Osteocyte (in vitro differentiated cells): ENCODE data around the gene CNNM1. TPM values are rescaled to one million over a fixed set of nuclear protein-coding genes. Genes with fewer than 3 reads are reported as not detected.
A peak's percentile ranks its signal among the peaks of the same experiment; 100 is the strongest.

Experiments
- DNase-seq: peaks from one replicate; pipeline ENCODE4 v3.0.0; 2021; ENCODE audit warnings: mixed read lengths; ENCODE audit not compliant: unreplicated experiment; ENCODE audit errors: extremely low spot score
- H3K27ac Mint-ChIP-seq: one replicate; pipeline ENCODE4 v1.8.0; 2021; ENCODE audit warnings: mild to moderate bottlenecking, mixed read lengths; ENCODE audit not compliant: unreplicated experiment
- H3K27me3 Mint-ChIP-seq: one replicate; pipeline ENCODE4 v1.8.0; 2021; ENCODE audit warnings: mixed read lengths; ENCODE audit not compliant: unreplicated experiment
- H3K36me3 Mint-ChIP-seq: one replicate; pipeline ENCODE4 v1.8.0; 2021; ENCODE audit warnings: mixed read lengths; ENCODE audit not compliant: unreplicated experiment
- H3K4me1 Mint-ChIP-seq: one replicate; pipeline ENCODE4 v1.8.0; 2021; ENCODE audit warnings: mixed read lengths; ENCODE audit not compliant: unreplicated experiment
- H3K4me3 Mint-ChIP-seq: one replicate; pipeline ENCODE4 v1.8.0; 2021; ENCODE audit warnings: mild to moderate bottlenecking, moderate library complexity, mixed read lengths; ENCODE audit not compliant: unreplicated experiment
- H3K9me3 Mint-ChIP-seq: one replicate; pipeline ENCODE4 v1.8.0; 2021; ENCODE audit warnings: mixed read lengths; ENCODE audit not compliant: unreplicated experiment
- CTCF ChIP-seq: fragments of 200-600 bp; sonication (generic); IDR thresholded peaks from 2 replicates; pipeline ENCODE4 v1.5.0; 2021; ENCODE audit warnings: antibody characterized with exemption, mild to moderate bottlenecking, moderate library complexity
- total RNA-seq: library from RNA; stranded (reverse); gene quantifications from 2 replicates; pipeline ENCODE4 v1.2.1, GENCODE V29; 2021

Gene CNNM1
- total RNA-seq, 1 donor from 2014 or later = 0.24 TPM

- H3K27ac Mint-ChIP-seq = no peak overlapping the region
- H3K36me3 Mint-ChIP-seq = no peaks in the 10 kb centered on the region
- DNase-seq = no peak
- no peak for TF ChIP-seq CTCF
- no peaks in the 10 kb centered on the region for H3K9me3 Mint-ChIP-seq
- H3K4me3 Mint-ChIP-seq = no peak overlapping the region
- H3K4me1 Mint-ChIP-seq = no peaks in the 10 kb centered on the region
- H3K27me3 Mint-ChIP-seq = peaks cover 22% of the 10 kb centered on the region
Observed at GRCh38 chr10:99325281-99325680, 3.9 kb upstream of the CNNM1 start.

GRCh38 chr10:99326871-99327270, 2.3 kb upstream of the CNNM1 start:
- Mint-ChIP-seq H3K36me3 (no peaks in the 10 kb centered on the region), H3K4me1 (peaks cover 3% of the 10 kb centered on the region), H3K27me3 (peaks cover 36% of the 10 kb centered on the region), H3K9me3 (no peaks in the 10 kb centered on the region), H3K4me3 (no peak overlapping the region), H3K27ac (no peak overlapping the region)
- TF ChIP-seq CTCF = no peak
- no peak for DNase-seq

- no peak for DNase-seq
- no peak for TF ChIP-seq CTCF
- H3K27me3 Mint-ChIP-seq = peaks cover 46% of the 10 kb centered on the region
- peaks cover 3% of the 10 kb centered on the region for H3K4me1 Mint-ChIP-seq
- H3K27ac Mint-ChIP-seq = no peak overlapping the region
- H3K9me3 Mint-ChIP-seq = no peaks in the 10 kb centered on the region
- H3K36me3 Mint-ChIP-seq = no peaks in the 10 kb centered on the region
- H3K4me3 Mint-ChIP-seq = peak overlapping the region; percentile 51
Observed at GRCh38 chr10:99328579-99329303, 415 bp upstream of the CNNM1 start.

GRCh38 chr10:99329554-99330346, 594 bp downstream of the CNNM1 start:
- Mint-ChIP-seq H3K9me3 (no peaks in the 10 kb centered on the region), H3K27me3 (peaks cover 45% of the 10 kb centered on the region)

More at GRCh38 chr10:99329554-99330346, 594 bp downstream of the CNNM1 start:
- DNase-seq = peak; percentile 85
- peaks cover 3% of the 10 kb centered on the region for H3K4me1 Mint-ChIP-seq
- no peak for TF ChIP-seq CTCF
- H3K36me3 Mint-ChIP-seq = no peaks in the 10 kb centered on the region
- peak overlapping the region; percentile 51 for H3K4me3 Mint-ChIP-seq
- H3K27ac Mint-ChIP-seq = no peak overlapping the region
